Measurements from ENCODE around the gene WBP2. TPM values are rescaled to one million over a fixed set of nuclear protein-coding genes. Genes with fewer than 3 reads are reported as not detected.

The WBP2 gene
- total RNA-seq, 2 donors from 2014 or later: 74.3 to 82.7 TPM

DNA sequence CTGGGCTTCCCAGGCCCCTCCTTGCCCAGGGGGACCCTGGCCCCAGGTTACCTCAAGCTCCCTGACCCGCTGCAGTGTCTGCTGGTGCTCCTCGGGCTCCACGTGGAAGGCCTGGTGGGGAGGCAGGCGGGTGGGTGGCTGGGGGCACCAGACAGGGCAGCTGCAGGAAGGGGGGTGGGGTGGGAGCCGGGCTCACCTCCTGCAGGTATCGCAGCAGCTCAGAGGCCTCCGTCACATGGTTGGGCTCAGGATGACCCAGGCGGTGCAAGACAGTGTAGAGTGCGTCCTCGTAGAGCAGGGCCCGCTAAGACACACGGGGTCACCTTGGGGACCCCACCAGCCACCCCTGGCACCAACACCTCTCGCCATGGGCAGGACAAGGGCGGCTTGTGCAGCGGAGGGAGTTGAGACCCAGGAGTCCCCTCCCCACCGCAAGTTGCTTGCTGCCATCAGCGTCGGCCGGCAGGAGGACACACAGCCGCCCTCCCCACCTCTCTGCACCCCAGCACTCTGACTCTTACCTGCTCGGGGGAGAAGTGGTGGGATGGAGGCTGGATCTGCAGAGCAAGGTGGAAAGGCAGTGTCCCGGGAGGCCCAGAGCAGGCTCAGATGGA is 12.1 kb downstream of the WBP2 start:
- TF ChIP-seq, protein P1, sequence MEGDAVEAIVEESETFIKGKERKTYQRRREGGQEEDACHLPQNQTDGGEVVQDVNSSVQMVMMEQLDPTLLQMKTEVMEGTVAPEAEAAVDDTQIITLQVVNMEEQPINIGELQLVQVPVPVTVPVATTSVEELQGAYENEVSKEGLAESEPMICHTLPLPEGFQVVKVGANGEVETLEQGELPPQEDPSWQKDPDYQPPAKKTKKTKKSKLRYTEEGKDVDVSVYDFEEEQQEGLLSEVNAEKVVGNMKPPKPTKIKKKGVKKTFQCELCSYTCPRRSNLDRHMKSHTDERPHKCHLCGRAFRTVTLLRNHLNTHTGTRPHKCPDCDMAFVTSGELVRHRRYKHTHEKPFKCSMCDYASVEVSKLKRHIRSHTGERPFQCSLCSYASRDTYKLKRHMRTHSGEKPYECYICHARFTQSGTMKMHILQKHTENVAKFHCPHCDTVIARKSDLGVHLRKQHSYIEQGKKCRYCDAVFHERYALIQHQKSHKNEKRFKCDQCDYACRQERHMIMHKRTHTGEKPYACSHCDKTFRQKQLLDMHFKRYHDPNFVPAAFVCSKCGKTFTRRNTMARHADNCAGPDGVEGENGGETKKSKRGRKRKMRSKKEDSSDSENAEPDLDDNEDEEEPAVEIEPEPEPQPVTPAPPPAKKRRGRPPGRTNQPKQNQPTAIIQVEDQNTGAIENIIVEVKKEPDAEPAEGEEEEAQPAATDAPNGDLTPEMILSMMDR (conservative IDR thresholded peaks at IDR 0.05): no peak
- H3K9me3 ChIP-seq (ENCODE audit: control insufficient read depth, low read length): no peaks in the 10 kb centered on the region
- H3K27ac Mint-ChIP-seq: no peak overlapping the region
- H3K27me3 ChIP-seq (ENCODE audit: control insufficient read depth, insufficient read depth, low read length, poor library complexity, severe bottlenecking): no peaks in the 10 kb centered on the region
- no peak overlapping the region for H3K4me3 Mint-ChIP-seq
- no peak overlapping the region for H3K27ac ChIP-seq (ENCODE audit: low read depth, low read length)
- peaks cover 6% of the 10 kb centered on the region for H3K4me1 Mint-ChIP-seq
- DNase-seq: no peak
- H3K4me1 ChIP-seq (ENCODE audit: control insufficient read depth, insufficient read depth, low read length): no peaks in the 10 kb centered on the region
- no peaks in the 10 kb centered on the region for H3K27me3 Mint-ChIP-seq (ENCODE audit: insufficient read depth)
- H3K36me3 ChIP-seq (ENCODE audit: control insufficient read depth, insufficient read depth, low read length): peaks cover 19% of the 10 kb centered on the region
- no peak overlapping the region for H3K4me3 ChIP-seq (ENCODE audit: low read length)
- 92 to 96% methylated on average over 11 to 21 of the region's 22 CpGs for WGBS, 2 experiments (ENCODE audit: insufficient coverage in 1 of 2, insufficient read length in 1 of 2)
- H3K9ac ChIP-seq (ENCODE audit: extremely low read depth, low read length, poor library complexity, severe bottlenecking): no peak overlapping the region
- peaks cover 24% of the 10 kb centered on the region for H3K36me3 Mint-ChIP-seq (ENCODE audit: low read depth)
- no peaks in the 10 kb centered on the region for H3K9me3 Mint-ChIP-seq

DNA sequence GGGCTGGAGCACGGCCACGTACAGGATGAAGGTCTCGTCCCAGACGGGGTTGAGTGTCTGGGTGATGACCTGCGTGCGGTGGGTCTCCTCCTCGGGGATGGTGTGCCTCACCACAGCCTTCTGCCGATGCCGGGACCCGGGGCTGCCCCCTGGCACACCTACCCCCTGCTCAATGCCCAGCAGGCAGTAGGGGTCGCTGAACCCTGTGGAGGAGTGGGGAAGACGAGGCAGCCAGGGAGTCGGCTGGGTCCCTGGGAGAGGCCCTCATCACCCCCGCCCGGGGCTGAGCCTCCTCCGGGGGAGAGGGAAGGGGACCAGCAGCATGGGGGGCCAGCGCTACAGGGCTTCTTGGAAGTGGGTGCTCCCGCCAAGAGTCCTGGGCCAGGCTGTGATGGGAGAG is 12.7 kb downstream of the WBP2 start:
- DNase-seq: no peak
- no peak overlapping the region for H3K27ac ChIP-seq (ENCODE audit: low read depth, low read length)
- no peak overlapping the region for H3K4me3 Mint-ChIP-seq
- no peaks in the 10 kb centered on the region for H3K4me1 ChIP-seq (ENCODE audit: control insufficient read depth, insufficient read depth, low read length)
- H3K27me3 ChIP-seq (ENCODE audit: control insufficient read depth, insufficient read depth, low read length, poor library complexity, severe bottlenecking): no peaks in the 10 kb centered on the region
- H3K4me3 ChIP-seq (ENCODE audit: low read length): no peak overlapping the region
- WGBS, 2 experiments (ENCODE audit: insufficient coverage in 1 of 2, insufficient read length in 1 of 2): 95 to 97% methylated on average over 11 to 18 of the region's 18 CpGs
- peaks cover 6% of the 10 kb centered on the region for H3K4me1 Mint-ChIP-seq
- no peaks in the 10 kb centered on the region for H3K9me3 ChIP-seq (ENCODE audit: control insufficient read depth, low read length)
- no peaks in the 10 kb centered on the region for H3K9me3 Mint-ChIP-seq
- TF ChIP-seq, protein P1 (conservative IDR thresholded peaks at IDR 0.05): no peak
- no peaks in the 10 kb centered on the region for H3K27me3 Mint-ChIP-seq (ENCODE audit: insufficient read depth)
- H3K36me3 Mint-ChIP-seq (ENCODE audit: low read depth): peaks cover 17% of the 10 kb centered on the region
- H3K27ac Mint-ChIP-seq: peak overlapping the region; percentile 44
- H3K36me3 ChIP-seq (ENCODE audit: control insufficient read depth, insufficient read depth, low read length): peaks cover 12% of the 10 kb centered on the region
- no peak overlapping the region for H3K9ac ChIP-seq (ENCODE audit: extremely low read depth, low read length, poor library complexity, severe bottlenecking)

DNA sequence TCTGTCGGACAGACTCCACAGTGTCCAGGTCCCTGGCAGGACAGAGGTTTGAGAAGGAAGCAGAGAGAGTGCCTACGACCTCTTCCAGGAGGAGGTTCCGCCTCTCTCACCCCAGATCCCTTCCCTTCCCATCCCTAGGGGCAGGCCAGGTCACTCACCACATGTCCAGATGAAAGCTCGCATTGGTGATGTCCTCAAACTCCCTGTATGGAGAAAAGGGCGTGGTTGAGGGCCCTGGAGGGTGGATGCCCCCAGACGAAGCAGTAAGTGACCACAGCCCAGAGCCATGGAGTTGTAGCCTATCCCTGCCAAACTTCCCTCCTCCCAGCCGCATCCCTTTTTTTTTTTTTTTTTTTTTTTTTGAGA is 14.4 kb downstream of the WBP2 start:
- Mint-ChIP-seq H3K9me3 (no peaks in the 10 kb centered on the region), H3K27ac (no peak overlapping the region), H3K36me3 (ENCODE audit: low read depth) (peaks cover 3% of the 10 kb centered on the region), H3K27me3 (ENCODE audit: insufficient read depth) (no peaks in the 10 kb centered on the region), H3K4me3 (no peak overlapping the region), H3K4me1 (peaks cover 6% of the 10 kb centered on the region)
- Histone ChIP-seq H3K9me3 (ENCODE audit: control insufficient read depth, low read length) (no peaks in the 10 kb centered on the region), H3K4me1 (ENCODE audit: control insufficient read depth, insufficient read depth, low read length) (no peaks in the 10 kb centered on the region), H3K27me3 (ENCODE audit: control insufficient read depth, insufficient read depth, low read length, poor library complexity, severe bottlenecking) (no peaks in the 10 kb centered on the region), H3K27ac (ENCODE audit: low read depth, low read length) (no peak overlapping the region), H3K36me3 (ENCODE audit: control insufficient read depth, insufficient read depth, low read length) (peaks cover 2% of the 10 kb centered on the region), H3K9ac (ENCODE audit: extremely low read depth, low read length, poor library complexity, severe bottlenecking) (no peak overlapping the region), H3K4me3 (ENCODE audit: low read length) (no peak overlapping the region)
- WGBS, 2 experiments (ENCODE audit: insufficient coverage in 1 of 2, insufficient read length in 1 of 2): 83% methylated on average over 6 of the region's 7 CpGs; no CpG with 5 or more reads in 1 of the 2 experiments
- no peak for DNase-seq
- TF ChIP-seq, protein P1 (conservative IDR thresholded peaks at IDR 0.05): no peak
